Ishikawa (cell line): Measurements from ENCODE around the gene GSX1.

ENCODE experiments used
- EGR1 ChIP-seq: IDR thresholded peaks from 2 replicates; pipeline ENCODE4 v1.6.1; 2012
- MAX ChIP-seq: IDR thresholded peaks from 2 replicates; pipeline ENCODE4 v1.6.1; 2012

GRCh38 chr13:27770809-27771208, 21.5 kb upstream of the GSX1 start:
- TF ChIP-seq EGR1, result no peak
- TF ChIP-seq MAX, result no peak
